ENCODE results near the gene GABRE.

The GABRE gene

GRCh38 chrX:151938172-151938571, 36.3 kb downstream of the GABRE start:
- TF ChIP-seq CTCF (IDR thresholded peaks at IDR 0.05; ENCODE audit: insufficient read depth, low read depth, low read length, missing control alignments) = no peak
- H3K4me3 ChIP-seq (ENCODE audit: low read depth, low read length) = no peak overlapping the region
- DNase-seq (ENCODE audit: low read depth) = no peak

GRCh38 chrX:151935358-151935757, 39.1 kb downstream of the GABRE start:
- no peak for DNase-seq (ENCODE audit: low read depth)
- H3K4me3 ChIP-seq (ENCODE audit: low read depth, low read length) = no peak overlapping the region
- TF ChIP-seq CTCF (IDR thresholded peaks at IDR 0.05; ENCODE audit: insufficient read depth, low read depth, low read length, missing control alignments) = no peak

- H3K4me3 ChIP-seq (ENCODE audit: low read depth, low read length) = no peak overlapping the region
- no peak for DNase-seq (ENCODE audit: low read depth)
- TF ChIP-seq CTCF (IDR thresholded peaks at IDR 0.05; ENCODE audit: insufficient read depth, low read depth, low read length, missing control alignments) = no peak
Measured at GRCh38 chrX:151929126-151929525, 45.4 kb downstream of the GABRE start.

- DNase-seq (ENCODE audit: low read depth) = no peak
- no peak for TF ChIP-seq CTCF (IDR thresholded peaks at IDR 0.05; ENCODE audit: insufficient read depth, low read depth, low read length, missing control alignments)
- no peak overlapping the region for H3K4me3 ChIP-seq (ENCODE audit: low read depth, low read length)
Measured at GRCh38 chrX:151923648-151924047, 50.8 kb downstream of the GABRE start.

- no peak for DNase-seq (ENCODE audit: low read depth)
- no peak for TF ChIP-seq CTCF (IDR thresholded peaks at IDR 0.05; ENCODE audit: insufficient read depth, low read depth, low read length, missing control alignments)
- H3K4me3 ChIP-seq (ENCODE audit: low read depth, low read length) = no peak overlapping the region
Measured at GRCh38 chrX:151922692-151923091, 51.8 kb downstream of the GABRE start.

GRCh38 chrX:151921866-151922265, 52.6 kb downstream of the GABRE start:
- DNase-seq (ENCODE audit: low read depth) = no peak
- TF ChIP-seq CTCF (IDR thresholded peaks at IDR 0.05; ENCODE audit: insufficient read depth, low read depth, low read length, missing control alignments) = no peak
- H3K4me3 ChIP-seq (ENCODE audit: low read depth, low read length) = no peak overlapping the region

- DNase-seq (ENCODE audit: low read depth) = no peak
- H3K4me3 ChIP-seq (ENCODE audit: low read depth, low read length) = no peak overlapping the region
- no peak for TF ChIP-seq CTCF (IDR thresholded peaks at IDR 0.05; ENCODE audit: insufficient read depth, low read depth, low read length, missing control alignments)
Measured at GRCh38 chrX:151921292-151921691, 53.2 kb downstream of the GABRE start.
